Aorta (tissue), 5 donors: ENCODE measurements around the gene ZDHHC12. TPM values are rescaled to one million over a fixed set of nuclear protein-coding genes. Genes with fewer than 3 reads are reported as not detected.
"Not testable (repeated sequence)": the region's sequence is repeated elsewhere in the genome, so short reads cannot be mapped to it uniquely, and the experiment has no call there.

Experiments
- ATAC-seq: fragments of 200-7000 bp; cut with Tn5 transposase; one replicate; pipeline ENCODE4 v1.9.1; 2022; ENCODE audit warnings: moderate library complexity; ENCODE audit not compliant: low FRiP score
- DNase-seq, 2 donors: peaks; one replicate each; pipeline ENCODE4 v3.0.0-alpha.2; 2020
- H3K27ac ChIP-seq, 2 donors: one replicate each; pipeline ENCODE4 v1.5.1; 2013; ENCODE audit warnings: low read length in 2 of 2, mild to moderate bottlenecking in 2 of 2, moderate library complexity in 2 of 2, control low read depth in 1 of 2, inconsistent platforms in 1 of 2, low read depth in 1 of 2
- H3K27me3 ChIP-seq, 2 donors: one replicate each; pipeline ENCODE4 v1.6.1; 2013; ENCODE audit warnings: control low read depth in 1 of 2, low read length in 1 of 2, mild to moderate bottlenecking in 1 of 2, moderate library complexity in 1 of 2; ENCODE audit not compliant: insufficient read depth in 2 of 2, control insufficient read depth in 1 of 2
- H3K36me3 ChIP-seq, 2 donors: one replicate each; pipeline ENCODE4 v1.6.1; 2013; ENCODE audit warnings: control low read depth in 1 of 2, low read length in 1 of 2, mild to moderate bottlenecking in 1 of 2; ENCODE audit not compliant: insufficient read depth in 2 of 2, control insufficient read depth in 1 of 2
- H3K4me1 ChIP-seq, 2 donors: one replicate each; pipeline ENCODE4 v1.6.1; 2013; ENCODE audit warnings: low read length in 2 of 2, control low read depth in 1 of 2, mild to moderate bottlenecking in 1 of 2, moderate library complexity in 1 of 2; ENCODE audit not compliant: insufficient read depth in 2 of 2, control insufficient read depth in 1 of 2
- H3K4me3 ChIP-seq, 2 donors: one replicate each; pipeline ENCODE4 v1.5.1; 2013; ENCODE audit warnings: low read length in 2 of 2, control low read depth in 1 of 2, mild to moderate bottlenecking in 1 of 2
- H3K9me3 ChIP-seq: one replicate; pipeline ENCODE4 v1.6.1; 2013; ENCODE audit warnings: mild to moderate bottlenecking, low read length; ENCODE audit not compliant: control insufficient read depth
- WGBS, 2 donors: extraction: QIAGEN DNeasy Blood & Tissue Kit; methylation state at CpG; one replicate each; pipeline ENCODE4 v1.1.7; 2013; 5-methylcytosine and 5-hydroxymethylcytosine counted together
- intact Hi-C, 2 donors: fragments of 100-400 bp; cut with DNase I; formaldehyde crosslinking; loops; one replicate each; pipeline versions ENCODE4 v1.14.2 to v1.15.0; 2022
- polyA plus RNA-seq, 2 donors: library from polyadenylated mRNA; stranded (reverse); fragments of 200-250 nt; gene quantifications; one replicate each; pipeline ENCODE4 v1.2.3, GENCODE V29; 2013
- total RNA-seq, 2 donors: library from RNA; stranded (reverse); fragmentation: NEBNext Ultra II Directional; extraction: Animal tissue kit (Norgen Biotek cat#: 25700); gene quantifications; one replicate each; pipeline ENCODE4 v1.2.1, GENCODE V29; 2021
- donor health status: healthy with polysubstance abuse.
- donor health status: Bipolar disorder and iron deficiency.
- donor health status: DM: no; HTN: no; CAD: no.
- donor health status: DM: no; HTN: no; CAD: no.
- donor health status: DM: yes; HTN: yes; CAD: no.

ZDHHC12 gene
- total and polyA plus RNA-seq, 4 donors = 11.2 to 30.9 (median 17.2) TPM

DNA sequence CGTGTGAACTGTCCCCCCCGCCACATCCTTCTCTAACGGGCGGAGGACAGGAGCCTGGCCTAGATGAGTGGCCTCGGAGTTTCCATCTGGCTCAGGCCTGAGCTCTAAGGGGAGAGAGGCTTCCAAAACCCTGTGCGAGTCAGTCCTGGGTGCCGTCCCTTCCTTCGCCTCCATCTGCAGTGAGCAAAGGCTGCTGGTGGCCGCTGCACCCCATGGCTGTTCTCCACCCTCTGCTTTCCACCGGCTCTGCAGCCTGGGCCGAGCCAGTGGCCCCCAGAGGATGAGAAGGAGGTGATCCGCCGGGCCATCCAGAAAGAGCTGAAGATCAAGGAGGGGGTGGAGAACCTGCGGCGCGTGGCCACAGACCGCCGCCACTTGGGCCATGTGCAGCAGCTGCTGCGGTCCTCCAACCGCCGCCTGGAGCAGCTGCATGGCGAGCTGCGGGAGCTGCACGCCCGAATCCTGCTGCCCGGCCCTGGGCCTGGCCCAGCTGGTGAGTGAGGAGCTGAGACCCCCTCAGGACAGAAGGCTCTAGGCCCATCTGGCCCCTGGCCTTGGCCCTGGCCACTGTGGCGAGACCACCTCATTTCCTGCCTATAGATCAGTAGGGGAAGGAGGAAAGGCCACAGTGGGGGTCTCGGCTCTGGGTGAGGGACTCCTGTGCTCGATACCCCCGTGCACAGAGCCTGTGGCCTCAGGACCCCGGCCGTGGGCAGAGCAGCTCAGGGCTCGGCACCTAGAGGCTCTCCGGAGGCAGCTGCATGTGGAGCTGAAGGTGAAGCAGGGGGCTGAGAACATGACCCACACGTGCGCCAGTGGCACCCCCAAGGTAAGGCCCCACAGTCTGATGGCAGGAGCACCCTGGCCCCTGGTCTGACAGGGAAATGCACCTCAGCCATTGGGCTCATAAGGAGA, 18.6 kb downstream of the ZDHHC12 start:
- Histone ChIP-seq H3K27me3 (no peaks in the 10 kb centered on the region), H3K9me3 (no peaks in the 10 kb centered on the region), H3K36me3 (no peaks in the 10 kb centered on the region), H3K4me3 (no peak overlapping the region), H3K4me1 (no peaks in the 10 kb centered on the region), H3K27ac (no peak overlapping the region)
- peak; percentile 44 to 64 for DNase-seq
- WGBS, 2 donors = 90 to 92% methylated on average over 36 of the region's 36 CpGs
- no peak for ATAC-seq
- intact Hi-C loops = no loop called here

DNA sequence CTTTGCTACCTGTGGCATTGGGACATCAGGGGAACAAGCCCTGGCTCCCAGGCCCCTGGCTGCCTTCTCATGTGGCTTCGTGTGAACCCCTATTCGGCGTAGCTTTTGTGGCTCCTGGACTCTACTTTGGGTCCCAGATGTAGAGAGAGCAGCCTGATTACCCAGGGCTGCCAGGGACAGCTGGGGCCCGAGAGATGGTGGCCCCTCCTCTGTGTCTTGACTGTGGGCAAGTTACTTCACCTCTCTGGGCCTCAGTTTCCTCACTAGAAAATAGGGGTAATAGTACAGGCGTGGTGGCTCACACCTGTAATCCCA, 19.6 kb downstream of the ZDHHC12 start:
- Histone ChIP-seq H3K36me3 (no peaks in the 10 kb centered on the region), H3K27me3 (no peaks in the 10 kb centered on the region), H3K4me1 (no peaks in the 10 kb centered on the region), H3K4me3 (no peak overlapping the region), H3K27ac (no peak overlapping the region), H3K9me3 (no peaks in the 10 kb centered on the region)
- intact Hi-C loops = no loop called here
- ATAC-seq (no peak), DNase-seq (no peak)
- WGBS, 2 donors = 95 to 98% methylated on average over 5 of the region's 5 CpGs

DNA sequence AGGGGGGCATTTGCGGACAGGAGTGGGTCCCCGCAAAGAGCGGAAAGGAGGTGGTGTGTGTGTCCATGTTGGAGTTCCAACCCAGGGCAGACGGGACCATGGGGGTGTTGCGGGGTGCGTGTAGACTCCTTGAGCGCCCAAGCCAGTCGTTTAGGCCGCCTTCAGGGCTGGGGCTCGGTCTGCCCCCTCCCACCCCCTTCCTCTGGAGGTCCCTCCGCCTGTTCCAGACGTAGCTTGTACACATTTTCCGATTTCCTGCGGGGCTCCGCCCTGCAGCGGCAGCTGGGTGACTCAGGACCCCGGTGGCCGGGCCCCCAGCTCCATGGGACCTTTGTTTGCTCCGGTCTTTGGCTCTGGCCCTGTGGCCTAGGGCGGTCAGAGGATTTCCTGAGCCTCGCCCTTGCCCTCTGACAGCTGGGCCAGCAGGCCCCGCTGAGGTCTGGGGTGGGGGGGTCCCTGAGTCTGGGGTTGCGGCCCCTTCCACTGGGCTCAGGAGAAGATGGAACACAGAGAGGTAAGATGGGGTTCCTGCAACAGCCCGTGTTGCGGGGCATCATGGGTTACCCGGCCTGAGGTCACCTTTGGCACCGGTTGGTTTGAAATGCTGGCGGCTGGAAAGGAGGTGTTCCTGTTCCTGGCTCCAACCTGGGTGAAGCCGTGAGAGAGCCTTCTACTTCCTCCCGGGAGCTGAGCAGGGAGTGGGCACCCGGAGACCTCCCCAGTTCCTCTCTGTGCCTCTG, 20.1 kb downstream of the ZDHHC12 start:
- Histone ChIP-seq H3K4me1 (no peaks in the 10 kb centered on the region), H3K9me3 (no peaks in the 10 kb centered on the region), H3K27ac (no peak overlapping the region), H3K36me3 (no peaks in the 10 kb centered on the region), H3K4me3 (no peak overlapping the region), H3K27me3 (no peaks in the 10 kb centered on the region)
- DNase-seq = peak in 1 of 2 donors; percentile 80
- intact Hi-C loops = no loop called here
- ATAC-seq = peak; percentile 37
- 77 to 84% methylated on average over 29 to 31 of the region's 31 CpGs for WGBS, 2 donors

DNA sequence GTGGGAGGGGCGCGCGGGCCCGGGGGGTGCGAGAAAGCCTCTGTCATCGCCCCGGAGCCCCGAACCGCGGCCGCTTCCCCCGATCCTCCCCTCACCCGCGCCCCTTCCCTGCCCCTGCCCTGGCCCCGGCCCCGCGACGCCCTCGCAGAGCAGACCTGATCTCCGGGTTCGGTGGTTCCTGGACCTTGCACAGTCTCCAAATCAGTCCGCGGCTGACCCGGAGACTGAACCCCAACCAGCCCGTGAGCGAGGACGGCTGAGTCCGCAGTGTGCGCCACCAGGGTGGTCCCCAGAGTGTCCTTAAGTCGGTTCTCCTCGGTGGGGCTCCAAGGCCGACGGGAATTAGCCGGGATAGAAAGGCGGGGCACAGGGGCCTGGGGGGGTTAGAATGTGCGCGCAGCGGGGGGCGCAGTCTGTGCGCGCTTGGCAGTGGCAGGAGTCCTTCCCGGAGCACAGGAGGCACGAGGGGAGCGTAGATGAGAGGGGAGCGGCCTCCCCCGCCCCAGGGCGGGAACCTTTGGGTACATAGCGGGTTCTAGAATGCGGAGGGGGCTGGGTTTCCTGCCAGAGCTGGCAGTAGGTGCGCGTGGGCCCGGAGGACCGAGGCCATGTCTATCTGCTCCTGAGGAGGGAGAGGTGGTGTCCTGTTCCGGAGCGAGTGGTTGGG, 20.8 kb downstream of the ZDHHC12 start:
- peak overlapping the region; percentile 29 to 40 for H3K4me3 ChIP-seq
- no peaks in the 10 kb centered on the region for H3K36me3 ChIP-seq
- H3K9me3 ChIP-seq = no peaks in the 10 kb centered on the region
- H3K27ac ChIP-seq = no peak overlapping the region
- ATAC-seq (peak; percentile 21), DNase-seq (peak in 1 of 2 donors; percentile 78)
- no peaks in the 10 kb centered on the region for H3K4me1 ChIP-seq
- WGBS, 2 donors = 6 to 7% methylated on average over 40 to 55 of the region's 55 CpGs
- H3K27me3 ChIP-seq = no peaks in the 10 kb centered on the region
- intact Hi-C loops = no loop called here

DNA sequence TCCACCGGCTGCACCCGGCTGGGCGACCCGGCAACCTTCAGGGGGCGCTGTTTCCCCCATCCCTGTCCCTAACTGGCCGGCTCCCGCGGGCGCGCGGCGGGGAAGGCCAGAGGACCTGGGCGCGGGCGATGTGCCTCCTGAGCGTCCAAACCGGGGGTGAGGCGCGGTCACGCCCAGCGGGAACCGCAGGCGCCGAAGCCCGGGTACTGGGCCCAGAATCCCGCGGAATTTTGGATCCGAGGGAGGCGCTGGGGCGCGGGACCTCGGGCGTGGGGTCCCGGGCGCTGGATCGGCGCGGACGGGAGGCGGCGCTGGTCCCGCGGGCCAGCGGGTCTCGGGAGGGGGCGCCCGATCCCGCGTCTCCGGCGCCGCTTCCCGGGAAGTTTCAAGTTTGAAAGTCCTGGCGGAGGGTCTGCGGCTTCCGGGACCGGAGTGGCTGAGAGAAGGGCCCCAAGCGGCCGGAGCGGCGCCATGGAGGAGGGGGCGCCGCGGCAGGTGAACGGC, 21.4 kb downstream of the ZDHHC12 start, which contains the start of gene PKN3:
TSS of gene PKN3 (plus strand) at position 59 of the 504 bp plus-strand sequence. CDS start at position 472, 413 bp downstream.
- peak; percentile 89 for ATAC-seq
- Histone ChIP-seq H3K9me3 (no peaks in the 10 kb centered on the region), H3K36me3 (no peaks in the 10 kb centered on the region), H3K4me3 (peak within 1 kb of the TSS; percentile 29 to 40), H3K27me3 (no peaks in the 10 kb centered on the region), H3K27ac (no peak within 1 kb of the TSS), H3K4me1 (no peaks in the 10 kb centered on the region)
- 0% methylated on average over 54 to 65 of the region's 65 CpGs for WGBS, 2 donors
- intact Hi-C loops = no loop called here
- peak; percentile 94 to 98 for DNase-seq

GRCh38 chr9:128701227-128701854, 22.6 kb downstream of the ZDHHC12 start:
- no peak overlapping the region for H3K4me3 ChIP-seq
- ATAC-seq = no peak
- H3K27ac ChIP-seq = no peak overlapping the region
- 81 to 84% methylated on average over 10 of the region's 10 CpGs for WGBS, 2 donors
- no peaks in the 10 kb centered on the region for H3K27me3 ChIP-seq
- no peaks in the 10 kb centered on the region for H3K36me3 ChIP-seq
- peak in 1 of 2 donors; percentile 59 for DNase-seq
- intact Hi-C loops = no loop called here
- no peaks in the 10 kb centered on the region for H3K4me1 ChIP-seq
- H3K9me3 ChIP-seq = no peaks in the 10 kb centered on the region

DNA sequence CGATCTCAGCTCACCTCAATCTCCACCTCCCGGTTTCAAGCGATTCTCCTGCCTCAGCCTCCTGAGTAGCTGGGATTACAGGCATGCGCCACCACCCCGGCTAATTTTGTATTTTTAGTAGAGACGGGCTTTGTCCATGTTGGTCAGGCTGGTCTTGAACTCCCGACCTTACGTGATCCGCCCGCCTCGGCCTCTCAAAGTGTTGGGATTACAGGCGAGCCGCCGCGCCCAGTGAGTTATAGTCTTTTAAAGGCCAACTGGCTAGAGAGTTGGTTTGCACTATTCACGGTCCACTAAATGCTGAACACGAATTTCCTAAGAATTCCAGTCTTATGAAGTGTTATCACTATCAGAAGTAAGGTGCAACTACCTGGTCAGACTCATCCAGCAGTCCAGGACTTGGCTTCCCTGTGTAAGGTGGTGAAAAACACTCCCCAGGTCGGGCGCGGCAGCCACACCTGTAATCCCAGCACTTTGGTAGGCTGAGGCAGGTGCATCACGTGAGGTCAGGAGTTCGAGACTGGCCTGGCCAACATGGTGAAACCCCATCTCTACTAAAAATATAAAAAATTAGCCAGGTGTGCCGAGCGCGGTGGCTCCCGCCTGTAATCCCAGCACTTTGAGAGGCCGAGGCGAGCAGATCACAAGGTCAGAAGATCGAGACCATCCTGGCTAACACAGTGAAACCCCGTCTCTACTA, 24.7 kb downstream of the ZDHHC12 start:
- intact Hi-C loops, H3K27me3 ChIP-seq, H3K4me3 ChIP-seq, H3K9me3 ChIP-seq, H3K27ac ChIP-seq, H3K36me3 ChIP-seq, H3K4me1 ChIP-seq, ATAC-seq: not testable (repeated sequence)
- 95 to 97% methylated on average over 29 to 30 of the region's 30 CpGs for WGBS, 2 donors
- DNase-seq = peak; percentile 25 to 64
